Measurements from ENCODE around the gene MRPL53. TPM values are rescaled to one million over a fixed set of nuclear protein-coding genes. Genes with fewer than 3 reads are reported as not detected.

Gene MRPL53
- total and polyA plus RNA-seq, 2 of the 13 experiments (the other 11 are each of a cell fraction or from before 2014, with no cell fraction given) = 34.3 to 51.9 TPM

- no peak for TF ChIP-seq KDM6A (CRISPR knock-in tag; IDR thresholded peaks at IDR 0.05; ENCODE audit: low read depth)
- TF ChIP-seq NFKB2 (CRISPR knock-in tag; IDR thresholded peaks at IDR 0.05; ENCODE audit: borderline replicate concordance) = peak; percentile 70; the same call in 1 of the 2 replicates
- peak; percentile 99 for TF ChIP-seq JARID2 (CRISPR knock-in tag; IDR thresholded peaks at IDR 0.05; ENCODE audit: insufficient replicate concordance)
- TF ChIP-seq SALL1 (CRISPR knock-in tag; IDR thresholded peaks at IDR 0.05) = peak; percentile 99
- TF ChIP-seq ZNF580 (CRISPR knock-in tag; IDR thresholded peaks at IDR 0.05; ENCODE audit: borderline replicate concordance, low read depth) = peak; percentile 98; the same call in 1 of the 2 replicates
- peak; percentile 86 for TF ChIP-seq TBL1XR1 (IDR thresholded peaks at IDR 0.05; ENCODE audit: borderline replicate concordance, low read length, partially characterized antibody)
- peak; percentile 82 for TF ChIP-seq U2AF2 (IDR thresholded peaks at IDR 0.05; ENCODE audit: low read depth, low read length)
- no peak for TF ChIP-seq MTF2 (CRISPR knock-in tag; IDR thresholded peaks at IDR 0.05; ENCODE audit: borderline replicate concordance)
- peak; percentile 84 for TF ChIP-seq GMEB2 (CRISPR knock-in tag; IDR thresholded peaks at IDR 0.05; ENCODE audit: low read depth)
- TF ChIP-seq ZNF547 (CRISPR knock-in tag; IDR thresholded peaks at IDR 0.05) = peak; percentile 95
- TF ChIP-seq KAT7 (CRISPR knock-in tag; IDR thresholded peaks at IDR 0.05; ENCODE audit: borderline replicate concordance) = peak; percentile 92
- peak; percentile 95 for TF ChIP-seq ZSCAN31 (CRISPR knock-in tag; IDR thresholded peaks at IDR 0.05; ENCODE audit: low read depth)
- TF ChIP-seq ZNF639 (CRISPR knock-in tag; conservative IDR thresholded peaks at IDR 0.05) = peak; percentile 95
- TF ChIP-seq ZNF138 (CRISPR knock-in tag; IDR thresholded peaks at IDR 0.05; ENCODE audit: low read depth) = no peak
- no peak for TF ChIP-seq ZNF777 (CRISPR knock-in tag; IDR thresholded peaks at IDR 0.05)
- no peak for TF ChIP-seq ZNF382 (CRISPR knock-in tag; IDR thresholded peaks at IDR 0.05; ENCODE audit: borderline replicate concordance)
- TF ChIP-seq PHF21A (CRISPR knock-in tag; IDR thresholded peaks at IDR 0.05) = peak; percentile 70
- no peak for TF ChIP-seq SOX13 (IDR thresholded peaks at IDR 0.05)
- TF ChIP-seq SOX13 (CRISPR knock-in tag; conservative IDR thresholded peaks at IDR 0.05 in 1 of 2, IDR thresholded peaks at IDR 0.05 in 1 of 2) = peak; percentile 27 to 68; a peak in 2 of 4 replicates
- TF ChIP-seq ATF7-NPFF (CRISPR knock-in tag; IDR thresholded peaks at IDR 0.05; ENCODE audit: low read depth) = peak; percentile 84
- TF ChIP-seq ZNF235 (CRISPR knock-in tag; IDR thresholded peaks at IDR 0.05; ENCODE audit: borderline replicate concordance) = peak; percentile 77; the same call in 1 of the 2 replicates
- peak; percentile 85; the same call in 1 of the 2 replicates for TF ChIP-seq DDIT3 (CRISPR knock-in tag; IDR thresholded peaks at IDR 0.05)
- no peak for TF ChIP-seq SATB2 (CRISPR knock-in tag; IDR thresholded peaks at IDR 0.05)
- no peak for TF ChIP-seq ZNF740 (CRISPR knock-in tag; IDR thresholded peaks at IDR 0.05)
- TF ChIP-seq MYPOP (CRISPR knock-in tag; IDR thresholded peaks at IDR 0.05) = peak; percentile 98
Measured at GRCh38 chr2:74454654-74455511, 17.6 kb downstream of the MRPL53 start, which contains the start of gene INO80B (continued).

Data from HepG2 (cell line).